HEK293 (cell line): ENCODE measurements around the gene EGR1.

Source experiments
- HOXC10 ChIP-seq: sonication (generic); formaldehyde crosslinking; IDR thresholded peaks from 2 replicates; pipeline ENCODE4 v1.8.1; 2023; ENCODE audit warnings: mild to moderate bottlenecking, missing genetic modification reagents
- INSM2 ChIP-seq: fragments of 450-650 bp; formaldehyde crosslinking; IDR thresholded peaks from 2 replicates; pipeline ENCODE4 v1.5.1; 2016; ENCODE audit warnings: missing biosample characterization, missing genetic modification characterization
- KLF1 ChIP-seq: fragments of 450-650 bp; formaldehyde crosslinking; IDR thresholded peaks from 2 replicates; pipeline ENCODE4 v1.5.1; 2016; ENCODE audit warnings: missing biosample characterization, missing genetic modification characterization
- KLF7 ChIP-seq: fragments of 450-650 bp; formaldehyde crosslinking; IDR thresholded peaks from 2 replicates; pipeline ENCODE4 v1.5.1; 2016; ENCODE audit warnings: missing biosample characterization, missing genetic modification characterization, borderline replicate concordance
- OSR2 ChIP-seq: fragments of 450-650 bp; formaldehyde crosslinking; IDR thresholded peaks from 2 replicates; pipeline ENCODE4 v1.5.1; 2016; ENCODE audit warnings: missing biosample characterization, missing genetic modification characterization
- PRDM10 ChIP-seq: fragments of 450-650 bp; formaldehyde crosslinking; IDR thresholded peaks from 2 replicates; pipeline ENCODE4 v1.5.1; 2016; ENCODE audit warnings: missing biosample characterization, missing genetic modification characterization
- SCRT2 ChIP-seq: fragments of 450-650 bp; formaldehyde crosslinking; IDR thresholded peaks from 2 replicates; pipeline ENCODE4 v1.5.1; 2016; ENCODE audit warnings: missing biosample characterization, missing genetic modification characterization
- WT1 ChIP-seq: fragments of 450-650 bp; formaldehyde crosslinking; IDR thresholded peaks from 2 replicates; pipeline ENCODE4 v1.5.1; 2016; ENCODE audit warnings: missing biosample characterization, missing genetic modification characterization
- YY1 ChIP-seq: fragments of 450-650 bp; formaldehyde crosslinking; IDR thresholded peaks from 2 replicates; pipeline ENCODE4 v1.5.1; 2018; ENCODE audit warnings: missing biosample characterization, missing genetic modification characterization
- ZNF24 ChIP-seq: fragments of 450-650 bp; formaldehyde crosslinking; IDR thresholded peaks from 2 replicates; pipeline ENCODE4 v1.5.1; 2016; ENCODE audit warnings: missing biosample characterization, missing genetic modification characterization
- ZNF366 ChIP-seq: fragments of 450-650 bp; formaldehyde crosslinking; conservative IDR thresholded peaks from 2 replicates; pipeline ENCODE4 v1.5.1; 2016; ENCODE audit warnings: missing biosample characterization, missing genetic modification characterization
- ZNF398 ChIP-seq: fragments of 450-650 bp; formaldehyde crosslinking; IDR thresholded peaks from 2 replicates; pipeline ENCODE4 v1.5.1; 2017; ENCODE audit warnings: missing biosample characterization, missing genetic modification characterization
- ZNF558 ChIP-seq: fragments of 450-650 bp; formaldehyde crosslinking; IDR thresholded peaks from 2 replicates; pipeline ENCODE4 v1.5.1; 2016; ENCODE audit warnings: missing biosample characterization, missing genetic modification characterization
- ZNF561 ChIP-seq: fragments of 450-650 bp; IDR thresholded peaks from 2 replicates; pipeline ENCODE4 v1.5.1; 2018; ENCODE audit warnings: missing biosample characterization, missing genetic modification characterization, borderline replicate concordance
- ZNF600 ChIP-seq: fragments of 450-650 bp; formaldehyde crosslinking; IDR thresholded peaks from 2 replicates; pipeline ENCODE4 v1.5.1; 2016; ENCODE audit warnings: missing biosample characterization, missing genetic modification characterization
- ZNF610 ChIP-seq: fragments of 450-650 bp; formaldehyde crosslinking; IDR thresholded peaks from 2 replicates; pipeline ENCODE4 v1.5.1; 2016; ENCODE audit warnings: missing biosample characterization, missing genetic modification characterization, borderline replicate concordance
- ZNF791 ChIP-seq: fragments of 450-650 bp; formaldehyde crosslinking; IDR thresholded peaks from 2 replicates; pipeline ENCODE4 v1.5.1; 2016; ENCODE audit warnings: missing biosample characterization, missing genetic modification characterization
- ZSCAN30 ChIP-seq: fragments of 450-650 bp; IDR thresholded peaks from 2 replicates; pipeline ENCODE4 v1.5.1; 2018; ENCODE audit warnings: missing biosample characterization, mild to moderate bottlenecking, missing genetic modification characterization, moderate library complexity
- ZXDB ChIP-seq: fragments of 450-650 bp; formaldehyde crosslinking; IDR thresholded peaks from 2 replicates; pipeline ENCODE4 v1.5.1; 2016; ENCODE audit warnings: missing biosample characterization, missing genetic modification characterization
- TF ChIP-seq, protein P1 (sequence below): fragments of 450-650 bp; formaldehyde crosslinking; IDR thresholded peaks from 2 replicates; pipeline ENCODE4 v1.5.1; 2016; ENCODE audit warnings: missing biosample characterization, missing genetic modification characterization
- TF ChIP-seq, protein P2 (sequence below): fragments of 450-650 bp; formaldehyde crosslinking; conservative IDR thresholded peaks from 2 replicates; pipeline ENCODE4 v1.5.1; 2016; ENCODE audit warnings: low read depth, missing biosample characterization, missing genetic modification characterization
- TF ChIP-seq, protein P3 (sequence below): fragments of 450-650 bp; formaldehyde crosslinking; IDR thresholded peaks from 2 replicates; pipeline ENCODE4 v1.5.1; 2016; ENCODE audit warnings: missing biosample characterization, missing genetic modification characterization

Gene EGR1

GRCh38 chr5:138464388-138465260, 655 bp upstream of the EGR1 start (continued):
- TF ChIP-seq PRDM10 (tag by site-specific recombination) (peak; percentile 69), ZNF610 (tag by site-specific recombination) (peak; percentile 85), INSM2 (tag by site-specific recombination) (peak; percentile 37; the same call in 1 of the 2 replicates), ZSCAN30 (peak; percentile 83; the same call in 1 of the 2 replicates), WT1 (tag by site-specific recombination) (peak; percentile 81), KLF1 (tag by site-specific recombination) (peak; percentile 86), ZXDB (tag by site-specific recombination) (peak; percentile 99), YY1 (peak; percentile 52), SCRT2 (tag by site-specific recombination) (peak; percentile 41; the same call in 1 of the 2 replicates), KLF7 (tag by site-specific recombination) (peak; percentile 83; the same call in 1 of the 2 replicates), OSR2 (tag by site-specific recombination) (peak; percentile 42; the same call in 1 of the 2 replicates), ZNF24 (tag by site-specific recombination) (peak; percentile 16; the same call in 1 of the 2 replicates), ZNF398 (tag by site-specific recombination) (peak; percentile 51; the same call in 1 of the 2 replicates), ZNF558 (tag by site-specific recombination) (no peak), ZNF561 (tag by site-specific recombination) (peak; percentile 46), HOXC10 (no peak), ZNF600 (peak; percentile 83), ZNF366 (tag by site-specific recombination) (peak; percentile 99), ZNF791 (tag by site-specific recombination) (no peak)
- TF ChIP-seq, protein P1, sequence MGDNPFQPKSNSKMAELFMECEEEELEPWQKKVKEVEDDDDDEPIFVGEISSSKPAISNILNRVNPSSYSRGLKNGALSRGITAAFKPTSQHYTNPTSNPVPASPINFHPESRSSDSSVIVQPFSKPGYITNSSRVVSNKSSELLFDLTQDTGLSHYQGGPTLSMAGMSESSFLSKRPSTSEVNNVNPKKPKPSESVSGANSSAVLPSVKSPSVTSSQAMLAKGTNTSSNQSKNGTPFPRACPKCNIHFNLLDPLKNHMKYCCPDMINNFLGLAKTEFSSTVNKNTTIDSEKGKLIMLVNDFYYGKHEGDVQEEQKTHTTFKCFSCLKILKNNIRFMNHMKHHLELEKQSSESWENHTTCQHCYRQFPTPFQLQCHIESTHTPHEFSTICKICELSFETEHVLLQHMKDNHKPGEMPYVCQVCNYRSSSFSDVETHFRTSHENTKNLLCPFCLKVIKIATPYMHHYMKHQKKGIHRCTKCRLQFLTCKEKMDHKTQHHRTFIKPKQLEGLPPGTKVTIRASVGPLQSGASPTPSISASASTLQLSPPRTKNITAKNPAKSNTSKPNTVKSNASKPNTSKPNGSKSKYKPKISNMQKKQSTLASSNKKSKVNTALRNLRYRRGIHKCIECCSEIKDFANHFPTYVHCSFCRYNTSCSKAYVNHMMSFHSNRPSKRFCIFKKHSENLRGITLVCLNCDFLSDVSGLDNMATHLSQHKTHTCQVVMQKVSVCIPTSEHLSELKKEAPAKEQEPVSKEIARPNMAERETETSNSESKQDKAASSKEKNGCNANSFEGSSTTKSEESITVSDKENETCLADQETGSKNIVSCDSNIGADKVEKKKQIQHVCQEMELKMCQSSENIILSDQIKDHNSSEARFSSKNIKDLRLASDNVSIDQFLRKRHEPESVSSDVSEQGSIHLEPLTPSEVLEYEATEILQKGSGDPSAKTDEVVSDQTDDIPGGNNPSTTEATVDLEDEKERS: no peak
- TF ChIP-seq, protein P2, sequence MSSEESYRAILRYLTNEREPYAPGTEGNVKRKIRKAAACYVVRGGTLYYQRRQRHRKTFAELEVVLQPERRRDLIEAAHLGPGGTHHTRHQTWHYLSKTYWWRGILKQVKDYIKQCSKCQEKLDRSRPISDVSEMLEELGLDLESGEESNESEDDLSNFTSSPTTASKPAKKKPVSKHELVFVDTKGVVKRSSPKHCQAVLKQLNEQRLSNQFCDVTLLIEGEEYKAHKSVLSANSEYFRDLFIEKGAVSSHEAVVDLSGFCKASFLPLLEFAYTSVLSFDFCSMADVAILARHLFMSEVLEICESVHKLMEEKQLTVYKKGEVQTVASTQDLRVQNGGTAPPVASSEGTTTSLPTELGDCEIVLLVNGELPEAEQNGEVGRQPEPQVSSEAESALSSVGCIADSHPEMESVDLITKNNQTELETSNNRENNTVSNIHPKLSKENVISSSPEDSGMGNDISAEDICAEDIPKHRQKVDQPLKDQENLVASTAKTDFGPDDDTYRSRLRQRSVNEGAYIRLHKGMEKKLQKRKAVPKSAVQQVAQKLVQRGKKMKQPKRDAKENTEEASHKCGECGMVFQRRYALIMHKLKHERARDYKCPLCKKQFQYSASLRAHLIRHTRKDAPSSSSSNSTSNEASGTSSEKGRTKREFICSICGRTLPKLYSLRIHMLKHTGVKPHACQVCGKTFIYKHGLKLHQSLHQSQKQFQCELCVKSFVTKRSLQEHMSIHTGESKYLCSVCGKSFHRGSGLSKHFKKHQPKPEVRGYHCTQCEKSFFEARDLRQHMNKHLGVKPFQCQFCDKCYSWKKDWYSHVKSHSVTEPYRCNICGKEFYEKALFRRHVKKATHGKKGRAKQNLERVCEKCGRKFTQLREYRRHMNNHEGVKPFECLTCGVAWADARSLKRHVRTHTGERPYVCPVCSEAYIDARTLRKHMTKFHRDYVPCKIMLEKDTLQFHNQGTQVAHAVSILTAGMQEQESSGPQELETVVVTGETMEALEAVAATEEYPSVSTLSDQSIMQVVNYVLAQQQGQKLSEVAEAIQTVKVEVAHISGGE: peak; percentile 60; the same call in 1 of the 2 replicates
- TF ChIP-seq, protein P3, sequence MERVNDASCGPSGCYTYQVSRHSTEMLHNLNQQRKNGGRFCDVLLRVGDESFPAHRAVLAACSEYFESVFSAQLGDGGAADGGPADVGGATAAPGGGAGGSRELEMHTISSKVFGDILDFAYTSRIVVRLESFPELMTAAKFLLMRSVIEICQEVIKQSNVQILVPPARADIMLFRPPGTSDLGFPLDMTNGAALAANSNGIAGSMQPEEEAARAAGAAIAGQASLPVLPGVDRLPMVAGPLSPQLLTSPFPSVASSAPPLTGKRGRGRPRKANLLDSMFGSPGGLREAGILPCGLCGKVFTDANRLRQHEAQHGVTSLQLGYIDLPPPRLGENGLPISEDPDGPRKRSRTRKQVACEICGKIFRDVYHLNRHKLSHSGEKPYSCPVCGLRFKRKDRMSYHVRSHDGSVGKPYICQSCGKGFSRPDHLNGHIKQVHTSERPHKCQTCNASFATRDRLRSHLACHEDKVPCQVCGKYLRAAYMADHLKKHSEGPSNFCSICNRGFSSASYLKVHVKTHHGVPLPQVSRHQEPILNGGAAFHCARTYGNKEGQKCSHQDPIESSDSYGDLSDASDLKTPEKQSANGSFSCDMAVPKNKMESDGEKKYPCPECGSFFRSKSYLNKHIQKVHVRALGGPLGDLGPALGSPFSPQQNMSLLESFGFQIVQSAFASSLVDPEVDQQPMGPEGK: peak; percentile 99
